Measurements from ENCODE around the gene FAM177B.

GRCh38 chr1:222716393-222716792 lies 20.6 kb upstream of the FAM177B start:
- TF ChIP-seq TAF1 (IDR thresholded peaks at IDR 0.05; ENCODE audit: low read depth) (no peak), REST (IDR thresholded peaks at IDR 0.05; ENCODE audit: low read depth) (no peak), TEAD4 (IDR thresholded peaks at IDR 0.05) (no peak), EP300 (IDR thresholded peaks at IDR 0.05; ENCODE audit: borderline replicate concordance) (no peak), USF1 (IDR thresholded peaks at IDR 0.05) (no peak), MAX (IDR thresholded peaks at IDR 0.05) (no peak)
